ENCODE measurements around the gene PHYH. TPM values are rescaled to one million over a fixed set of nuclear protein-coding genes. Genes with fewer than 3 reads are reported as not detected.
A peak's percentile ranks its signal among the peaks of the same experiment; 100 is the strongest.
"Not testable (repeated sequence)": the region's sequence is repeated elsewhere in the genome, so short reads cannot be mapped to it uniquely, and the experiment has no call there.

The PHYH gene
- total RNA-seq, 1 experiment from 2014 or later, result 26.7 TPM

DNA sequence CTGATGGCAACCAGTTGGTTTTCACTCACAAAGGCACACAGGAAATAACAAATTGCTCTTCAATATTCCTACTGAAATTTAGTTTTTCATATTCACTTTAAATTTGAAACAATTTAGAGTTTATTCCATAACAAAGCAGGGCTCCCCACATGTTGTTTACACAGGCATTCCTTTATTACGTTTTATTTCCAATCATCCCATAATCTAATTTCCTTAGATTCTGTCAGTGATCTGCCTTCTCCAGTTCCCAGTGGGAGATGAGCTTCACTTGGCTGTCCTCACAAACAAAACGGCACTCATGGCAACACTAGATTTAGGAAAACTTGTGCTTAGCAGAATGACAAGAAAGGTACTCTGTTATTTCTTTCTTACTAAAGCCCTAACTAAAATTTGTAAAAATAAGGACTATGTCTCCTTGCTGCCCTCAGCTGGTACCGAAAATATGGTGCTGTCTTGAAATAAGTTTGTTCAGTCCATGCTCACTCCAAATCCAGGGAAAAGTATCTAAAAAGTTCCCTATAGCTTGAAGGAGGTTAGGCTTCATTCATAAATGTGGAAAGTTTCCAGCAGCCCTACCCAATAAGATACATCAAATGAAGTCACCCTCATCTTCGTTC lies 23.0 kb downstream of the PHYH start:
- intact Hi-C loops (cut with micrococcal nuclease; ENCODE audit: unreplicated experiment), result loop anchor here (10.0 kb wide), 1 partner anchor 72 kb away; no protein-coding TSS in a partner anchor
- no peak for DNase-seq
- Mint-ChIP-seq H3K27ac (ENCODE audit: unreplicated experiment) (no peak overlapping the region), H3K4me3 (ENCODE audit: low read depth, unreplicated experiment) (no peak overlapping the region), H3K9me3 (ENCODE audit: low read depth, unreplicated experiment) (no peaks in the 10 kb centered on the region), H3K4me1 (ENCODE audit: low read depth, unreplicated experiment) (no peaks in the 10 kb centered on the region), H3K36me3 (ENCODE audit: insufficient read depth, unreplicated experiment) (no peaks in the 10 kb centered on the region), H3K27me3 (ENCODE audit: unreplicated experiment) (no peaks in the 10 kb centered on the region)
- TF ChIP-seq, protein P1, sequence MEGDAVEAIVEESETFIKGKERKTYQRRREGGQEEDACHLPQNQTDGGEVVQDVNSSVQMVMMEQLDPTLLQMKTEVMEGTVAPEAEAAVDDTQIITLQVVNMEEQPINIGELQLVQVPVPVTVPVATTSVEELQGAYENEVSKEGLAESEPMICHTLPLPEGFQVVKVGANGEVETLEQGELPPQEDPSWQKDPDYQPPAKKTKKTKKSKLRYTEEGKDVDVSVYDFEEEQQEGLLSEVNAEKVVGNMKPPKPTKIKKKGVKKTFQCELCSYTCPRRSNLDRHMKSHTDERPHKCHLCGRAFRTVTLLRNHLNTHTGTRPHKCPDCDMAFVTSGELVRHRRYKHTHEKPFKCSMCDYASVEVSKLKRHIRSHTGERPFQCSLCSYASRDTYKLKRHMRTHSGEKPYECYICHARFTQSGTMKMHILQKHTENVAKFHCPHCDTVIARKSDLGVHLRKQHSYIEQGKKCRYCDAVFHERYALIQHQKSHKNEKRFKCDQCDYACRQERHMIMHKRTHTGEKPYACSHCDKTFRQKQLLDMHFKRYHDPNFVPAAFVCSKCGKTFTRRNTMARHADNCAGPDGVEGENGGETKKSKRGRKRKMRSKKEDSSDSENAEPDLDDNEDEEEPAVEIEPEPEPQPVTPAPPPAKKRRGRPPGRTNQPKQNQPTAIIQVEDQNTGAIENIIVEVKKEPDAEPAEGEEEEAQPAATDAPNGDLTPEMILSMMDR (IDR thresholded peaks at IDR 0.05; ENCODE audit: unreplicated experiment), result no peak
- CTCF ChIA-PET, result no interaction called here
- no TSS peak for BruUV-seq (replicated peaks)

DNA sequence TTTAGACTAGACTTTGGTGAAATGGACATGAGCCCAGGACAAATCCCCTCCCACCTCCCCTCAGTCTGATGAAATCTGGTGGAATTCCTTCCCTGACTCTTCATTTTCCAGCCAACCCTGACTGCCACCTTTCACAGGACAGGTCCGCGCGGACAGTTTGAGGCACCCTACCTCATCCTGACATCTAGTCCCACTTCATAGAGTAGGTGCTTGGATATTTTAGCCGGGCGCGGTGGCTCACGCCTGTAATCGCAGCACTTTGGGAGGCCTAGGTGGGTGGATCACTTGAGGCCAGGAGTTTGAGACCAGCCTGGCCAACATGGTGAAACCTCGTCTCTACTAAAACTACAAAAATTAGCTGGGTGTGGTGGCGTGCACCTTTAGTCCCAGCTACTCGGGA lies 23.7 kb downstream of the PHYH start:
- intact Hi-C loops (cut with micrococcal nuclease; ENCODE audit: unreplicated experiment), result loop anchor here (10.0 kb wide), 1 partner anchor 71 kb away; no protein-coding TSS in a partner anchor
- not testable (repeated sequence) for H3K9me3 Mint-ChIP-seq (ENCODE audit: low read depth, unreplicated experiment); H3K27ac Mint-ChIP-seq (ENCODE audit: unreplicated experiment); H3K4me1 Mint-ChIP-seq (ENCODE audit: low read depth, unreplicated experiment); DNase-seq; H3K36me3 Mint-ChIP-seq (ENCODE audit: insufficient read depth, unreplicated experiment); H3K27me3 Mint-ChIP-seq (ENCODE audit: unreplicated experiment); H3K4me3 Mint-ChIP-seq (ENCODE audit: low read depth, unreplicated experiment); BruUV-seq (replicated peaks)
- CTCF ChIA-PET, result interaction anchor here (0.6 kb wide), 1 partner anchor 160 kb away, joined by 5 read pairs; no protein-coding TSS in a partner anchor

DNA sequence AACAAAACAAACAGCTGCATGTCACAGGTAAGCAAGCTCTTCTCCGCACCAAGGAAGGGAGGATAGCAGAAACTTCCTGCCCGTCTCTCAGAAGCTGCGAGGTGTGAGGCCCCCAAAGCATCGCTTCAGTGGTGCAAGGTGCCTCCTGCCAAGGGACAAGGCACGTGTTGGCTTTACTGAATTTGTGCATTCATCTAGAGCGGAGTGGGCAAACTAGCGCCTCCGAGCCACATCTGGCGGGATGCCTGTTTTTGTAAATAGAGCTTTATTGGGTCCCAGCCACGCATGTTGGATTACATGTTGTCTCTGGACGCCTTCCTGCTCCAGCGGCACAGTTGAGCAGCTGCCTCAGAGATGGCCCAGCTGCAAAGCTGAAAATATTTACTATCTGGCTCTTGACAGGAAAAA lies 27.7 kb downstream of the PHYH start:
- DNase-seq, result no peak
- CTCF ChIA-PET, result no interaction called here
- H3K4me1 Mint-ChIP-seq (ENCODE audit: low read depth, unreplicated experiment), result peaks cover 14% of the 10 kb centered on the region
- no peaks in the 10 kb centered on the region for H3K27me3 Mint-ChIP-seq (ENCODE audit: unreplicated experiment)
- intact Hi-C loops (cut with micrococcal nuclease; ENCODE audit: unreplicated experiment), result loop anchor here (10.0 kb wide), 1 partner anchor 67 kb away; no protein-coding TSS in a partner anchor
- TF ChIP-seq, protein P1 (IDR thresholded peaks at IDR 0.05; ENCODE audit: unreplicated experiment), result no peak
- no peak overlapping the region for H3K27ac Mint-ChIP-seq (ENCODE audit: unreplicated experiment)
- H3K36me3 Mint-ChIP-seq (ENCODE audit: insufficient read depth, unreplicated experiment), result no peaks in the 10 kb centered on the region
- no peak overlapping the region for H3K4me3 Mint-ChIP-seq (ENCODE audit: low read depth, unreplicated experiment)
- BruUV-seq (replicated peaks), result no TSS peak
- H3K9me3 Mint-ChIP-seq (ENCODE audit: low read depth, unreplicated experiment), result no peaks in the 10 kb centered on the region

DNA sequence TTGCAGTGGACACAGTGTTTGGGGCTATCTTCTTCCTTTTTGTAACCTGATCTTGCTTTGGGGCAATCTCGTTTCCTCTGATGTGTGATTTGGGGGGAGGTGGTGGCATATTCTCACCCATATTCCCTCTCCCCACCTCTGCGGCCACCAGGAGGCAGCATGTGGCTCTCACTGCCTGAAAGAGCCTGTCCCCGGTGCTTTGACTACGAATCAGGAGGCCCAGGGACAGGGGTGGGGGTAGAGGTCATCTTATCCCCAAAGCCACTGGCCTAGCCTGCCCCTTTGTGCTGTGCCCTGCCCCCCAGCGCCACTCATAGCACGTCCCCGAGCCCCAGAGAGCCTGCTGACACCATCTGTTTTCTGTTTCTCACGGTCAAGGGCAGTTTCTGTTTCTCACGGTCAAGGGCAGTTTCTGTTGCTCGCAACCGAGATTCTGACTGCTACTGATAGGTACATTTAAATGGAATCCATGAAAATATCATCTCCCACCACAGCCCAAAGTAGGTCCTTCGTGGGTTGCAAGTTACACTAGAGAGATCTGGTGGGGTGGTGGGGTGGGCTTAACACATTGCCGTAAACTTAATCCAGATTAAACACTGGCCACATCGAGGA lies 28.2 kb downstream of the PHYH start:
- CTCF ChIA-PET, result no interaction called here
- no peak overlapping the region for H3K27ac Mint-ChIP-seq (ENCODE audit: unreplicated experiment)
- no peak overlapping the region for H3K4me3 Mint-ChIP-seq (ENCODE audit: low read depth, unreplicated experiment)
- TF ChIP-seq, protein P1 (IDR thresholded peaks at IDR 0.05; ENCODE audit: unreplicated experiment), result peak; percentile 54
- peak; percentile 54 for DNase-seq
- peaks cover 14% of the 10 kb centered on the region for H3K4me1 Mint-ChIP-seq (ENCODE audit: low read depth, unreplicated experiment)
- intact Hi-C loops (cut with micrococcal nuclease; ENCODE audit: unreplicated experiment), result loop anchor here (10.0 kb wide), 1 partner anchor 67 kb away; no protein-coding TSS in a partner anchor
- no peaks in the 10 kb centered on the region for H3K27me3 Mint-ChIP-seq (ENCODE audit: unreplicated experiment)
- H3K36me3 Mint-ChIP-seq (ENCODE audit: insufficient read depth, unreplicated experiment), result no peaks in the 10 kb centered on the region
- no peaks in the 10 kb centered on the region for H3K9me3 Mint-ChIP-seq (ENCODE audit: low read depth, unreplicated experiment)
- BruUV-seq (replicated peaks), result no TSS peak

All from Calu3 (cell line).